OCI-M2 (cell line): ENCODE results near the gene ABRAXAS1.
"Not testable (repeated sequence)": the region's sequence is repeated elsewhere in the genome, so short reads cannot be mapped to it uniquely, and the experiment has no call there.

Source experiments
- DNase-seq: peaks from one replicate; lab custom pipeline; 2025; ENCODE audit not compliant: unreplicated experiment; lab: John Stamatoyannopoulos, UW

The ABRAXAS1 gene

DNA sequence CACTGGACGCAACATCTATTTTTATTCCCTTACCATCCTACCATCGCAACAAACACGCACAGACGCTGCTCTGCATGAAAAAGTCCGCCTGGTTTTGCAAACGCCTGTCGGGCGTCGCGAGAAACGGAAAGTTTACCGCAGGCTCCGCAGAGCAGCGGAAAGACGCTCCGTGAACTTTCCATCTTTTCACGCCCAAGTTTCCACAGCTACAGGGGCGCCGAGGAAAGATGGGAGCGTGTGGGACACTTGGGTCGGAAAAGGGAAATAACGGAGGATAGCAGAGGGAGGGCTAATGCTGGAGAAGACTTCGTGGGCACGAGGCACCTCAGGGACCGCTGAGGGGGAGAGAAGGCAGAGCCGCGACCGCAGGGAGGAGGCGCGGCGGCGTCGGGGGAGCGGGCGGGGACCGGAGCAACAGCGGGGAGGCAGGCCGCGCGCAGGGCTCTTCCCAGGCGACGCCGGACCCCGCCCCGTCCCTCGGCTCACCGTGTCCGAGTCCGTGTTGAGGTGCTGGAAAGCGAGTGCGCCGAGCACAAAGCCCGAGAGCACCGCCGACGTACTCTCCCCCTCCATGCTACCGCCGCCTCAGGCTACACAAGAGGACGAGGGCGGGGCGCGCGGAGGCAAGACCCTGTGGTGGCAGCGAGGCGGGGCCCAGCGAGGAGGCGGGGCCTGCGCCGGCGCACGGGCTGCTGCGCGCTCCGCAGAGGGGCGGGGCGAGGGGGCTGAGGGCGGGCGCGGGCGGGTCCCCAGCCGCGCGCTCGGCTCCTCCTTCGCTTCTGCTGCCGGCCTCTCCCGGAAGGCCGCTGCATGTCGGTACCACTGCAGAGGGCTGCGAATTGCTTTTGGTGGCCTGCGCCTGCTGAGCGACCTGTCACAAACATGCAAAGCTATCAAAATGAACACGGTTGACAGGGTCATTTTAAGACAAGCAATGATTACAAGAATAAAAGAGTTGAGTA is at the start of gene ABRAXAS1:
Gene ABRAXAS1 (minus strand): TSS at position 601 of the 962 bp plus-strand sequence. CDS start 28 bp downstream, at position 573.
- DNase-seq = peak; percentile 64

DNA sequence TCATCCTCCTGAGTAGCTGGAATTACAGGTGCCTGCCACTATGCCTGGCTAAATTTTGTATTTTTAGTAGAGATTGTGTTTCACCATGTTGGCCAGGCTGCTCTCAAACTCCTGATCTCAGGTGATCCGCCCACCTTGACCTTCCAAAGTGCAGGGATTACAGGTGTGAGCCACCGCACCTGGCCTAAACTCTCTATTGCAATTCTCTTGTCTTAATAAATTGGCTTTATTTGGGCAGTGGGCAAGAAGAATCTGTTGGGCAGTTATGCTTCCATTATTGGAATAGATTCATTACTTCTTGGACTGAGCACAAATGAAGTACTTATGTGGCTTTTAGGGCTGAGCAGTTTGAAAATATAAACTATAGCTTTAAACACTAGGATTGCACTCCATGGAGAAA is 42.8 kb upstream of the ABRAXAS1 start:
- no peak for DNase-seq

DNA sequence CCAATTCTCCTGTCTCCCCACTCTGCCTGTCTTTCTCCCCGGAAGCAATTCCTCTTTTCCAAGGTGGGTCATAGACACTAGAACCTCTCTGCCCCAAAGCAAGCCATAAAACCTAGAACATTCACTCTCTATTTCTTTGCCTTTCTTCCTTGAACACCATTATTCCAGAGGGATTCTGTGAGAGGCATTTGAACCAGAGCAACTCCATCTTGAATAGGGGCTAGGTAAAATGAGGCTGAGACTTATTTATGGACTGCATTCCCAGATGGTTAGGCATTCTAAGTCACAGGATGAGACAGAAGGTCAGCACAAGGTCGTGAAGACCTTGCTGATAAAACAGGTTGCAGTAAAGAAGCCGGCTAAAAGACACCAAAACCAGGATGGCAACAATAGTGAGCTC is 37.3 kb upstream of the ABRAXAS1 start:
- no peak for DNase-seq

DNA sequence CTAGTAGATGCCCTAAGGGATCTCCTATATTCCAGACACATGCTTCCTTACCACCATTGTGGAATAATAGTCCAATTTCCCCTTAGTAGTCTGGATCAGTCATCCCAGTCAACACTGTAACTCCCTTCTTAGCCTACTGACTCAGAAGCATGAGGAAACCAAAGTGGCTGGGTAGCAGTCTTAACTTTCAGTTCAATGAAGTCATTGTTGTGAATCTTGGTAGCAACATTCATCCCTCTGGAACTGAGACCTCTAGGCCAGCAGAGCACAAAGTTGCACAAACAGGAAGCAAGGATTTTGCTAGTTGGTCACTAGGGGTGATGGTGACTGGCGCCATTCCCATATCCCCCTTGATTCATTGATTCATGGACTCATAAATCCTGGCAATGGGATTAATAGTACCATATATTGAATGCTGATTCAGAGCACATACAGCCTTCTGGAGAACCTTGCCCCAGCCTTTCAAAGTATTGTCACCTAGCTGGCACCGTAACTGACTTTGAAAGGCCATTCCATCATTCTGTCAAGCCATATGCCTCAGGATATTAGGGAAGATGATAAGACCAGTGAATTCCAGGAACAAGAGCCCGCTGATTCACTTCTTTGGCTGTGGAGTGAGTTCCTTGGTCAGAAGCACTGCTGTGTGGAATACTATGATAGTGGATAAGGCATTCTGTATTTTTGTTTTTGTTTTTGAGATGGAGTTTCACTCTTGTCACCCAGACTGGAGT is 31.3 kb upstream of the ABRAXAS1 start:
- no peak for DNase-seq

DNA sequence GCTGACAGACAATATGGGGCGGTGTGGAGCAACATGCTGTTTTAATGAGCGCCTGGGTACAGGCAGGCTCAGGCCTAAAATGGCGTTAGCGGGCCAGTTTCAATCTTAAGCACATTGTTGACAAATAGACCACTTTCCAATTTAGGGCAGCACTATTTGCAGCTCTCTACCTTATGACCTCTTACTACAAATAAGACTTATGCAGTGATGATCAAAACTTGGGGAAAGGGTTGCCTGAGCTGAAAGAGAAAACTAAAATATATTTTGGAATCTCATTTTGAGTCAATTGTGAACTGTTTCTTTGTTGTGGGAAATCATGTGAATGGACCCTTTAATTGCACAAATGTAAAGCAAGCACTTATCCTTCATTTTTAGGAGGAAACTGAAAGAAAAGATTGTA is 25.5 kb upstream of the ABRAXAS1 start:
- DNase-seq = no peak

DNA sequence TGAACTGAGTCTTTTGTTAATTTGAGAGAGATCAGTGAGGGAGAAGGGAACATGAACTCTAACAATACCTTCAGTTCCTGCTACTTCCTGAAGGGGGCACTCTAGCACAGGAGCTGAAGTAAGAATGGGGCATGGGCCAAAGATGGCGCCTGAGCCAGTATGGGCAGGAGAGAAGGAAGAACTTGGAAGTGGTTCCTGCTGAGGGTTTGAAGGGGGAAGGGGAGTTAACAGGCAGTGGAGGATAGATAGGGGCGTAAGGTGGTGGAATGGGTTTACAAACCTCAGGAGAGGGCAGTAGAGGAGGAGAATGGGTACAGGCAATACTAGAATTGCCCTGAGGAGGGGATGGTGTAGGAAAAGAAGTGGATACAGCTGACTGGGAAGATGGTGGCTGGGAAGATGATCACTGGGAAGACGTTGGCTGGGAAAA is 24.3 kb upstream of the ABRAXAS1 start:
- not testable (repeated sequence) for DNase-seq

DNA sequence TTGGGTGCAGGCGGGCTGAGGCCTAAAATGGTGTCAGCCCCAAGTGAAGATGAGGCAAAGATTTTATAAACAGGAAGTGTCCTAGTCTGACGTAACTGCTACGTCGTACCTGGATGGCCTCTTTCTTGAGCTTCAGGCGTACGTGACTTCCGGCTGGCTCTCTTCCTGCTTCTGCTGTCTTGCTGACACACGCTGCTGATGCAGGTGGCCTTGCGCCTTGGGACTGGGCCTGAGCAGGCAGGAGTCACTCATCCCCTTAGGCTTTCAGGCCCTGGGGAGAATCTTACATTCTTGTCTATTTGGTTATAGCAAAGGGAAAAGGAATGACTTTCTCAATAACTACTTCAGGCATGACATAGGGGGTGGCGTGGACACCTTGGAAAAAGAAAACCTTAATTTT is 20.1 kb upstream of the ABRAXAS1 start:
- no peak for DNase-seq

DNA sequence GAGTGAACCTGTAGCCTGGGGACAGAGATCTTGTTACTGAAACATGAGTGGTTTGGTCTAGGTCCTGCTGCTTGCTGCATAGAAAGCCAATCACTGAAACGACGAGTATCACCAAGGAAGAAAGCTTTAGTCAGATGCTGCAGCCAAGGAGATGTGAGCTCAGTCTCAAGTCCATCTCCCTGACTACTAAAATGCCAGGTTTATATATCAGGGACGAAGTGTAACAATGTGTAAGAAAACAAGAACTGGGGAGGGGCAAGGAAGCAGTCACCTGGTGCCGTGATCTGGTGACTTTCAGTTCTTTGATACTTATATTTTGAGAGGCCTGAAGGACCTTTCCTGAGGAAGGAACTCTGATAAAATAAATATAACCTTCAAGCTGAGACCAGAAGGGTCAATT is 19.6 kb upstream of the ABRAXAS1 start:
- DNase-seq = no peak

DNA sequence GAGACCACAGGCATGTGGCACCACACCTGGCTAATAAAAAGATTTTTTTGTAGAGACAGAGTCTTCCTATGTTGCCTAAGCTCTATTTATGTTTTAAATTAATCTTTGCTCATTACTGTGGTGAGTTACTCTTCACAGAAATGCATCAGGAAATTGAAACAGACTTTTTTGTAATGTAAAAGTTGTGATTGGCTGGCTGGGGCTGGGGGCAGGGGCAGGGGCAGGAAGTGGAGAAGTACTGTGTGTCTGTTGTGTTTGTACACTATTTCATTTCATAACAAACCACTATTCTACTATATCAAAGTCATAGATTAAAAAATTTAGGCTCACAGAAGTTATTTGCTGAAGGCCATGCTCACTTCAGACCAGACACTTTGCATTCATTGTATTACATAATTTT is 19.1 kb upstream of the ABRAXAS1 start:
- no peak for DNase-seq

DNA sequence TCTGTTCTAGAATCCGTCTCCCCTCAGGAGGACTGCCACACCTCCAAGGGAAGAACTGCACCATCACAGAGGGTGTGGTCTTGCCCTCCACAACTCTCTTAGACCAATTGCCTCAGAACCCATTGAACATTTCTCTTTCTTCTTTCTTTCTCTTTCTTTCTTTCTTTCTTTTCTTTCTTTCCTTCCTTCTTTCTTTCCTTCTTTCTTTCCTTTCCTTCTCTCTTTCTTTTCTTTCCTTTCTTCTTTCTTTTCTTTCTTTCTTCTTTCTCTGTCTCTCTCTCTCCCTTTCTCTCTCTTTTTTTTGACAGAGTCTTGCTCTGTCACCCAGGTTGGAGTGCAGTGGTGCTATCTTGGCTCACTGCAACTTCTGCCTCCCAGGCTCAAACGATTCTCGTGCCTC is 16.8 kb upstream of the ABRAXAS1 start:
- not testable (repeated sequence) for DNase-seq

DNA sequence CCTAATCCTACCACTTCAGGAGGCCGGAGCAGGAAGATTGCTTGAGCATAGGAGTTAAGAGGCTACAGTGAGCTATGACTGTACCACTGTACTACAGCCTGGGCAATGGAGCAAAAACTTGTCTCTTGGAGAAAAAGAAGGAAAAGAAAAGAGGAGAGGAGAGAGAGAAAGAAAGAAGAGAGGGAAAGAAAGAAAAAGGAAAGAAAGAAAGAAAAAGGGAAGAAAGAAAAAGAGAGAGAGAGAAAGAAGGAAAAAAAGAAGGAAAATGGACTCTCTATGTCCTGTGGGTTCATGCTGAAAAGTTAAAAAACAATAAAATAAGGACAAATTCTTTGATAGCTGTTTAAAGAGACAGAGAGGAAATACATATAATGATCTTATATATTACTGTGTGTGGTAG is 13.3 kb upstream of the ABRAXAS1 start:
- no peak for DNase-seq

DNA sequence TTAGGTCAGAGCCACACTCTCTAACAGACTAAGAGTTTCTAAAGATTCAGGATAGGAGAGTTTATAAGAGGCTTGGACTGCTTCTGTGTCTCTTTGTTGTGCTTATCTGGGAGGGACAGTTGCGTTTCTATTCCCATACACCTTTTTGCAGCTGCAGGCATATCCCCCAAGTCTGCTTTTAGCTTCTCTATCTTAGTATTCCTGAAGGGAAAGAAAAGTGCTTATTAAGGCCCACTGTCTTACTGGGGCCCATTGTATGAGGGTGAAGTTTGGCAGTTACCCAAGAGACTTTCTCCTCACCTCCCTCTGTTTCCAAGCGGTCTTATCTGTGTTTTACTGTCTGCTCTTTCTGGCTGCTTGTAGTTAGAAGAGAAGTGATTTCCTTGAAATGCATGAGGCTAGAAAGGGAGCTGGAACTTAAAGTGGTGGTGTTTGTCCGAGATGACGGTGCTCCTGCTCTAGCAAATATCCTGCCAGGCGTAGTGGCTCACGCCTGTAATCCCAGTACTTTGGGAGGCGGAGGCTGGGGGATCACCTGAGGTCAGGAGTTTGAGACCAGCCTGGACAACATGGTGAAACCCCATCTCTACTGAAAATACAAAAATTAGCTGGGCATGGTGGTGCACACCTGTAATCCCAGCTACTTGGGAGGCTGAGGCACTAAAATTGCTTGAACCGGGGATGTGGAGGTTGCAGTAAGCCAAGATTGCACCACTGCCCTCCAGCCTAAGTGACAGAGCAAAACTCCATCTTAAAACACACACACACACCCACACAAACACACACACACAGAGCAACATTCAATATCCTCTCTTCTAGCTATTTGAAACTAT is 11.4 kb upstream of the ABRAXAS1 start:
- DNase-seq = peak; percentile 35

DNA sequence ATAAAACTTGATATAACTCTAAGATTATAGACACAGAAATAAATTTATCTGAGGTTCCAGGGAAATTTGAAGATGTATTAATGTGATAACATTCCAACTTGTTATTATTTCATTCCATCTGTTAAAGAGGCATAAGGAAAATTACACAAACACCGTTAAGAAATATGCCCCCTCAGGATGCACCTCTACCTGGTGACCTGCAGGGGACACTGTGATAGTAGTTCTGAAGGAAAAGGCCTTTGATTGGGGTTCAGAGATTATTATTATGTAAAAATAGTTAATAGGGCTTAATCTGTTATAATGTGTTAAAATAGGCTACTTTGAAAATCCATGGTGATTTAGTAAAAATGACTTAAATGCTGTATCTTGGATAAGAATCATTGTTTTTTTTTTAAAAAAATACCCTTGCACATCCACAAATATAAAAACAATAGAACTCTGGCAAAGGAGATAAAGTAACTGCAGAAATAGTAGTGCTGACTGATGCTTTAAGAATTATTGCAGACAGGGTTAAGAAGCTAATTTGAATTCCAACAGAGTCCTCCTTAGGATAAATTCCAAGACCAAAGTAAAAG is 6.1 kb upstream of the ABRAXAS1 start:
- no peak for DNase-seq

DNA sequence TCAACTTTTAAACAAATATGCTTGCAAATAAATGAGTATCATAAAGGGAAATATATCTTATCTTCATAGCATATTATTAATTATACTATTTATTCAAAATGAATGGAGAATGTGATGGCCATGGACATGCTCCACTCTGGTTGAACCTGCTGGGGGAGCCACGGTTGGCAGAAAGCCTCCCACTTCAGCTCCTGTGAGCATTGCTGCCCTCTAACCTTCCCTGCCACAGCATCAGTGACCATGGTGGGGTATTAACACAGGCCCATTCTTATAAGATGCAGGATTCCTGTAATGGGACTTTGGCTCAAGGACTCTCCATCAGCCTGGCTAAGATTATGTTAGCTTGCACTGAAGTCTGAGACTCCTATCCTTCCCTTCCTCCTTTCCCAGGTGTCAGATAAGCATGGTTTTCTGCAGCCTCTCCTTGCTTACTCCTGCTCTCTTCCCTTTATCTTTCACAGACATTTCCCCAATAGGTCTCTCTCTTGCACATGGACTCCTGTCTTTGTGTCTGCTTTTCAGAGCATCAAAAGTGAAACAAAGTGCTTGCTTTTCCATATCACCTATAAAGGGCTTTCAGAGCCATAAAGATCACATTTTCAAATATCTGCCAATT is 4.9 kb upstream of the ABRAXAS1 start:
- DNase-seq = no peak

DNA sequence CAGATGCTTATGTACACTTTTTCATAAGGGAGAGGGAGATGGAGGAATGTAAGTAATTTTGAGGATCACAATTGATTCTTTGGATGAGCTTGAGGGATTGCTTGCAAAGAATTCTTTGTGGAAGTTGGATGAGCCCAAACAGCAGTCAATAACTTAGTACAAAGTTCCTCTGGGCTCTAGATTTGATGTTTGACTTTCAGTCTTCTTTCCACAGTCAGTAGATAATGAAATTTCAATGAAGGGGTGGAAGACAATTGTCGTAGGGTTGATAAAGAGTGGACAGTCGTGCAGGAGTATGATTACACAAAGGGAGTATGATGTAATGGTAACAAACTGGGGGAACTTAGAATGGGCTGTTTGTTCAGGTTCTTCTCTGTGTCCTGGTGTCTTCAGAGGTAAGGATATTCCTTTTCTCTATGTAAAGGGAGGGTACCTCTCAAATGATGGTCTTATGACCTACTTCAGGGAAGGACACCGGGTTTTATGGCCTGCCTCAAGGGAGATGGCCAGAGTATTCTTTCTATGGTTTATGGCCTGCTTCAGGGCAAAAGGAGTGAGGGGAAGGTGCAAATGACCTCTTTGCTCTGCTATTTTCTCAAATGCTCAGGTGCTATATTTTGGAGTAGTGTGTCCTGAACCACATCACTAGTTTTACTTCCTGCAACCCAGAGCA is 1.7 kb upstream of the ABRAXAS1 start:
- no peak for DNase-seq

DNA sequence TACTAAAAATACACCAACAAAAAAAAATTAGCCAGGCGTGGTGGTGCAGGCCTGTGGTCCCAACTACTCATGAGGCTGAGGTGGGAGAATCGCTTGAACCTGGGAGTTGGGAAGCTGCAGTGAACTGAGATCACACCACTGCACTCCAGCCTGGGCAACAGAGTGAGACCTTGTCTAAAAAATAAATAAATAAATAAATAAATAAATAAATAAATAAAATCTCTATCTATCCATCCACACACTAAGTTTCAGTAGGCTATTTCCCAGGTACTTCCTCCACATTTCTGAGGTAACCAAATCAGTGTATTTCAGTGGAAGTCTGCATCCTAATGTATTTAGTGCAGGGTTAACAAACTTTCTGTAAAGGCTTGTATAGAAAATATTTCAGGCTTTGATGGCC is 10.9 kb downstream of the ABRAXAS1 start:
- DNase-seq = no peak

DNA sequence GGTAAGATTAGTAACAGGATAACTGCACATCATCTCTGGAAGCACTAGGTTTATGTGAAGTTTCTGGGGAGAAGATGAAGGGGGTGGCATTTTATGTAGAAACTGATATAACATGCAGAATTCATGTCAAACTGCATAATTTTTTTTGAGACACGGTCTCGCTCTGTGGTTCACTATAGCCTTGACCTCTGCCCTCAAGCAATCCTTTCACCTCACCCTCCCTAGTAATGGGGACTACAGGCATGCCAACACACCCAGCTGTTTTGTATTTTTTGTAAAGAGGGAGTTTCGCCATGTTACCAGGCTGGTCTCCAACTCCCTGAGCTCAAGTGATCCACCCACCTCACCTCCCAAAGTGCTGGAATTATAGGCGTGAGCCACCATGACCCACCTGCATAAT is 11.5 kb downstream of the ABRAXAS1 start:
- DNase-seq = no peak

DNA sequence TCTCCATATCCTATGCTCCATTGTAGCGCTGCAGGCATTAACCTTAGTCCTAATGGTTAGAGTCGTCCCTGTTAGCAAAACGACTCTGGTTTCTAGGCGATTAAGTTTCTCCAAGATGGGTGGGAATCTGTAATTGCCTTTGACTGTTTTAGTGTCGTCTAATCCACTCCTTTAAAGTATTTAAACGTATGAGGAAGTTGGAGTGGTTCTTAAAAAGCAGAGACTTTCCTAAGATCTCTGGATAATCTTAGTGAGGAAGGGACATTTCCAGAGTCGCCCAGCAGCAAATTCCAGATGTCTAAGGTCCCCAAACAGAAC is 28.8 kb downstream of the ABRAXAS1 start:
- no peak for DNase-seq

DNA sequence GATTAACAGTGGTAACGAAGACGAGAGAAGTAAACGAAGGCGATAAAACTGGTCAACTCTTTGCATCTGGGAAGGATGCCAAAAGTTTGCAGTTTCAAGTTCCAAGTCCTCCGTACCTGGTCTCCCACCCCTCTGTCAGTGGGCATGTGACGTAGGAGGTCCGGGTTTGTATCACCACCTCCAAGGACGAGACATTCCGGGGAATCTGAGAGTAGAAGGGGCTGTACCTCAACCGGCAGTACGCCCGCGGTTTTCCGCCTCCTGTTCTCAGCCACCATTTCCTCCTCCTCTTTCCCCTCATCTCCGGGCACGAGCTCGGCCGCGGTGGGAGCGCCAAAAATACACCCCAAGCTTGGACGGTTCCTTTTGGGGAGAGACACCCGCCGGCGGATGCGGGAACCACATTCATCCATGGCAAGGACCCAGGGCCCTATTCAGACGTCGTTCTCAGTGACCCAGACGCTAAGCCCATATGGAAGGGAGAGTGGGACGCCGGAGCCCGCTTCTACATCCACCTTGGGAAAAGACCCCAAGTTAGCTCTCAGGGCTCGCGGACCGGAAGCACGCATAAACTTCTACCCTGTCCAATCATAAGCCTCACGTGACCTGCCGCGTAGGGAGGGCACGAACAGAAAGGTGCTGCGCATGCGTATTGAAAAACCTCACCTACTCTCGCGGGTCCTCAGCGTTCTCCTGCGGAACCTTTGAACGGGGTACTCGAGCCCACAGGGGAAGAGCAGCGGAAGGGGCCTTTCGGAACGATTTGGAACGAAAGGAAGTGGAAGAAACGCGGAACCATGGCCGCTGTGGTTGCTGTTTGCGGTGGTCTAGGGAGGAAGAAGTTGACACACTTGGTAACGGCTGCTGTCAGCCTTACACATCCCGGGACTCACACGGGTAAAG is 29.4 kb downstream of the ABRAXAS1 start, which contains the start of the genes HELQ and MRPS18C:
Gene HELQ (minus strand): TSS at position 543 of the 903 bp plus-strand sequence. CDS start 130 bp downstream, at position 413.
Gene MRPS18C (plus strand): TSS at position 778 of the 903 bp plus-strand sequence. CDS start 20 bp downstream, at position 798.
- peak; percentile 71 for DNase-seq
